PFSK-1 (cell line): ENCODE data around the gene FNTB.

Experiments used
- POLR2AphosphoS5 ChIP-seq: IDR thresholded peaks from 2 replicates; pipeline ENCODE4 v1.6.1; 2012; ENCODE audit warnings: low read depth, mild to moderate bottlenecking, control low read depth, low read length, moderate library complexity
- TF ChIP-seq, protein P1 (sequence below), 2 experiments: IDR thresholded peaks; 2 replicates each; pipeline versions ENCODE4 v1.6.1 to v1.8.0; 2011 to 2012; ENCODE audit warnings: low read depth in 2 of 2, low read length in 2 of 2, control low read depth in 1 of 2, inconsistent platforms in 1 of 2, mild to moderate bottlenecking in 1 of 2, moderate library complexity in 1 of 2; ENCODE audit not compliant: insufficient read depth in 1 of 2

DNA sequence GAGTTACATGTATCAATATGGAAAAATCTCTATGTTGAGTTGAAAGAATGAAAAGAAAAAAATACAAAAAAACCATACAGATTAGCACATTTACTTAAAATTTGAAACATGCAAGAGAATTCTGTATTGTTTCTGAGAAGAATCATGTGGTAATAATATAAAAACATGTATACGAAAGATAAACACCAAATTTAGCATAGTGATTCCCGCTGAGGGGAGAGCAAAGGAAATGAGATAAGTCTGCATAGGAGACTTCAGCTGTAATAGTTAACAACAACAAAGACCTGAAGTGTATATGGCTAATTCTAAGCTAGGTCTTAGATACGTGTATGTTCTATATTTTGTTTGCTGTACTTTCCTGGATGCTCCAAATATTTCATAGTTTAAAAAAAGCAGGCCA lies 46.5 kb downstream of the FNTB start:
- TF ChIP-seq, protein P1, sequence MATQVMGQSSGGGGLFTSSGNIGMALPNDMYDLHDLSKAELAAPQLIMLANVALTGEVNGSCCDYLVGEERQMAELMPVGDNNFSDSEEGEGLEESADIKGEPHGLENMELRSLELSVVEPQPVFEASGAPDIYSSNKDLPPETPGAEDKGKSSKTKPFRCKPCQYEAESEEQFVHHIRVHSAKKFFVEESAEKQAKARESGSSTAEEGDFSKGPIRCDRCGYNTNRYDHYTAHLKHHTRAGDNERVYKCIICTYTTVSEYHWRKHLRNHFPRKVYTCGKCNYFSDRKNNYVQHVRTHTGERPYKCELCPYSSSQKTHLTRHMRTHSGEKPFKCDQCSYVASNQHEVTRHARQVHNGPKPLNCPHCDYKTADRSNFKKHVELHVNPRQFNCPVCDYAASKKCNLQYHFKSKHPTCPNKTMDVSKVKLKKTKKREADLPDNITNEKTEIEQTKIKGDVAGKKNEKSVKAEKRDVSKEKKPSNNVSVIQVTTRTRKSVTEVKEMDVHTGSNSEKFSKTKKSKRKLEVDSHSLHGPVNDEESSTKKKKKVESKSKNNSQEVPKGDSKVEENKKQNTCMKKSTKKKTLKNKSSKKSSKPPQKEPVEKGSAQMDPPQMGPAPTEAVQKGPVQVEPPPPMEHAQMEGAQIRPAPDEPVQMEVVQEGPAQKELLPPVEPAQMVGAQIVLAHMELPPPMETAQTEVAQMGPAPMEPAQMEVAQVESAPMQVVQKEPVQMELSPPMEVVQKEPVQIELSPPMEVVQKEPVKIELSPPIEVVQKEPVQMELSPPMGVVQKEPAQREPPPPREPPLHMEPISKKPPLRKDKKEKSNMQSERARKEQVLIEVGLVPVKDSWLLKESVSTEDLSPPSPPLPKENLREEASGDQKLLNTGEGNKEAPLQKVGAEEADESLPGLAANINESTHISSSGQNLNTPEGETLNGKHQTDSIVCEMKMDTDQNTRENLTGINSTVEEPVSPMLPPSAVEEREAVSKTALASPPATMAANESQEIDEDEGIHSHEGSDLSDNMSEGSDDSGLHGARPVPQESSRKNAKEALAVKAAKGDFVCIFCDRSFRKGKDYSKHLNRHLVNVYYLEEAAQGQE (IDR thresholded peaks at IDR 0.05; ENCODE audit: insufficient read depth in 1 of 2, low read depth in 2 of 2, low read length in 2 of 2) = no peak
- no peak for TF ChIP-seq POLR2AphosphoS5
